ENCODE results near the gene MAB21L3.
"Not testable (repeated sequence)": the region's sequence is repeated elsewhere in the genome, so short reads cannot be mapped to it uniquely, and the experiment has no call there.

Gene MAB21L3

DNA sequence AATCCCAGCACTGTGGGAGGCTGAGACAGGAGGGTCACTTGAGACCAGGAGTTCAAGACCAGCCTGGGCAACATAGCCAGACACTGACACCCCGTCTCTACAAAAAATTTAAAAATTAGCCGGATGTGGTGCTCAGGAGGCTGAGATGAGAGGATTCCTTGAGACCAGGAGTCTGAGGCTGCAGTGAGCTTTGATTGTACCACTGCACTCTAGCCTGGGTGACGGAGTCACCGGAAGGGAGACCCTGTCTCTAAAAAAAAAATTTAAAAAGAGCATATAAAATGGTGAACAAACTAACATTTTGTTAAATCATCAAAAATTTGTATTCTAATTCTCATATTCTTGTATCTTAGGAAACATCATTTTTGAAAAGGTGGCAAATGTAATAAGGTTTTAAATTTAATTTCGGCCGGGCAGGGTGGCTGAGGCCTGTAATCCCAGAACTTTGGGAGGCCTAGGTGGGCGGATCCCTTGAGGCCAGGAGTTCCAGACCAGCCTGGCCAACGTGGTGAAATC, 27.1 kb downstream of the MAB21L3 start:
- DNase-seq (ENCODE audit: low spot score) = no peak

DNA sequence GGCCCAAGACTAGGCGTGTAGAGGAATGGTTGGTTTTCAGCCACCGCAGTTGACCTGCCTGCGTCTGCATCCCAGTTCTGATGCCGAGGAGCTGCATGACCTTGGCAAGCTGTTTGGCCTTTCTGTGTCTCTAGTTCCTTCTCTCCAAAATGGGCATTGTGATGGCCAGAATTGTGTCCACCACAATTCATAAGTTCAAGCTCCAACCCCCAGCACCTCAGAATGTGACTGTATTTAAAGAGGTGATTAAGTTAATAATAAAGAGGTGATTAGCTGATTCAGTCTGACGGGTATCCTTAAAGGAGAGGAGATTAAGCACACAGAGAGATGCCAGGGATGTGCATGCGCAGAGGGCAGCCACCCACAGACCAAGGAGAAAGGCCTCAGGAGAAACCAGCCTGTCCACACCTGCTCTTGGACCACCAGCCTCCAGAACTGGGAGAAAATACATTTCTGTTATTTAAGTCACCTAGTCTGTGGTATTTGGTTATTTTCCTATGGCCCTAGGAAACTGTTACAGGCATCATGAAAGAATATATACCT, 28.5 kb downstream of the MAB21L3 start:
- DNase-seq (ENCODE audit: low spot score) = no peak

DNA sequence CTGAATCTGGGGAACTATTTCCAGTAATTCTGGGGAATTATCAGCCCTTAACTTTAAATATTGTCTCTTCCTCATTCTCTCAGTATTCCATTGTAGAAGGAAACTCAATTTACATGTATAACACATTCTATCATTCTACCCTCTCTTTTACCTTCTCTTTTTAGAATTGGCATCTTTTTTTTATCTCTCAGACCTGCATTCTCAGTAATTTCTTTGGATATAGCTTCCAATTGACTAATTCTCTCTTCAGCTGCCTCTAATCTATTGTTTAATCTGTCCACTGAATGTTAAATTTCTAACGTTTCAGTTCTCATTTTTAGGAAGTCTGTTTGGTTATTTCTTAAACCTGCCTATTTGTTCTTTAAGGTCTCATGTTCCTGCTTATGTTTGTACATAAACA, 33.0 kb downstream of the MAB21L3 start:
- no peak for DNase-seq (ENCODE audit: low spot score)

DNA sequence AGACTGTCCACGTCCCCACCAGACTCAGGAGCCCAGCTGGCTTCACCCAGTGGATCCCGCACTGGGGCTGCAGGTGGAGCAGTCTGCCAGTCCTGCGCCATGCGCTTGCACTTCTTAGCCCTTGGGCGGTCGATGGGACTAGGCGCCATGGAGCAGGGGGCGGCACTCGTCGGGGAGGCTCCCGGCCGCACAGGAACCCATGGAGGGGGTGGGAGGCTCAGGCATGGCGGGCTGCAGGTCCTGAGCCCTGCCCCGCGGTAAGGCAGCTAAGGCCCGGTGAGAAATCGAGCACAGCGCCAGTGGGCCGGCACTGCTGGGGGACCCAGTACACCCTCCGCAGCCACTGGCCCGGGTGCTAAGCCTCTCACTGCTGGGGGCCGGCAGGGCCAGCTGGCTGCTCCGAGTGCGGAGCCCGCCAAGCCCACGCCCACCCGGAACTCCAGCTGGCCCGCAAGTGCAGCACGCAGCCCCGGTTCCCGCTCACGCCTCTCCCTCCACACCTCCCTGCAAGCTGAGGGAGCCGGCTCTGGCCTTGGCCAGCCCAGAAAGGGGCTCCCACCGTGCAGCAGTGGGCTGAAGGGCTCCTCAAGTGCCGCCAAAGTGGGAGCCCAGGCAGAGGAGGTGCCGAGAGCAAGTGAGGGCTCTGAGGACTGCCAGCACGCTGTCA, 35.4 kb downstream of the MAB21L3 start:
- not testable (repeated sequence) for DNase-seq (ENCODE audit: low spot score)

DNA sequence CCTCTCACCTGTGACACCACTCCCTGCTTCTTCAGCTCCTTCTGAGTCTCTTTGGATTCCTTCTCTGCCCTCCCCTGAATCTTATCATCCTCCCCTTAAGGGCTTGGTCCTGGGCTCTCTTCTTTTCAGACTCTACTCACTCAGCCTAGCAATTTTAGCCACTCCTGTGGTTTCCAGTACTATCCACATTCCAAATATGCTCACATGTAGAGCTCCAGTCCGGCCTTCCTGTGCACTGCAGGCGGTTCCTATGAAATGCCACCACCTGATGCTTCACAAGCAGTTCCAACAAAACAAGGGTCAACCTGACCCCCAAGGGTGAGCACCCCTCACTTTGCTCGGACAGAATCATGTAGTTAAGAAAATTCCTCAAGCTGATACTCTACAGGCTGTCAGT, 35.9 kb downstream of the MAB21L3 start:
- no peak for DNase-seq (ENCODE audit: low spot score)

DNA sequence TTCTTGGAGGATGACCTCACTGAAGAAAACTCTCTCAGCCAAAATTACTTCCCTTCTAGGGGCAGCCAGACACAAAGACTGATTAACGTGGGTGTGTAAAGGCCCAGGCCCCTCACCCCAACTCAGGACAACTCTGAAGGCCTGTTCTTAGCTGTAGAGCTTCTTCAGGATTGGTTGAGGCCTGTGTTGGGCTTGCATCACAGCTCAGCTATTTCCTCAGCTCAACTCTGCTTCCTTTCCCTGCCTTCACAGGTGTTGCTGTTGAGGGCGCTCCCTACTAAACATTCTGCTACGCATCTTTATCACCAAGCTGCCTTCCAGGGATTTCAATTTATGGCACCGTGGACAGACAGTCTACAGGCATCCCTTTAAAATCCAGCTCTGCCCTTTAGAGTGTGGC, 36.8 kb downstream of the MAB21L3 start:
- DNase-seq (ENCODE audit: low spot score) = no peak

DNA sequence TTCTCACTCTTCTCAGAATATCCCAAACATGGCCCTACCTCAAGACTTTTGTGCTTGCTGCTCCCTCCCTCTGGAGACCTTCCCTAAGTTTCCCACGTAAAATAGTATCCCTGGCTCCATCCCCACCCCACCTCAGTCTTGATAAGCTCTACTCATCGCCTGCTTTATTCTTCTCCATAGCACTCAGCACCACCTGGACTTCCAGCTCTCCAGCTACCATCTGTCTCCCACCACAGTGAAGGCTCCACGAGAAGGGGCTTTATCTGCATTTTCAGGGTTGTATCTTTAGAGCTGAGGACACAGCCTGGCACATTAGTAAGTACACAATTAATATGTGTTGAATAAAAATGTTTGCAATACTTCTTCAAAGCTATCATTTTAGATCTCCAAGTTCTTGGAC, 37.8 kb downstream of the MAB21L3 start:
- no peak for DNase-seq (ENCODE audit: low spot score)

DNA sequence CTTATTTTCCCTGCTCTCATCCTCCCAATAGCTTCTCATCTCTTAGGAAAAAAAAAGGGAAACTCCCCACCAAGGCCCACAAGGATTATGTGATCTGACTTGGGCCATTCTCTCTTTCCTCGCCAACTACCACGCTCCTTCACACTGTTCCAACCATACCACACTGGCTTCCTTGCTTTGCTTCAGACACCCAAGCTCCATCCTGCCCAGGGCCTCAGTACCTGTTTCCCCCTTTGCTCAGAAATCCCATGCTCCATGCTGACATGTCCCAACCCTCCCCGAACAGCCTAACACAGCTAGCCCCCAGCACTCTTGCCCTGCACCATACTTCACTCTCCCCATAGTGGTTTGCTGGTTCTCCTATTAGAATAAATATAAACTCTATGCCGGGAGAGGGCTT, 39.2 kb downstream of the MAB21L3 start:
- no peak for DNase-seq (ENCODE audit: low spot score)

DNA sequence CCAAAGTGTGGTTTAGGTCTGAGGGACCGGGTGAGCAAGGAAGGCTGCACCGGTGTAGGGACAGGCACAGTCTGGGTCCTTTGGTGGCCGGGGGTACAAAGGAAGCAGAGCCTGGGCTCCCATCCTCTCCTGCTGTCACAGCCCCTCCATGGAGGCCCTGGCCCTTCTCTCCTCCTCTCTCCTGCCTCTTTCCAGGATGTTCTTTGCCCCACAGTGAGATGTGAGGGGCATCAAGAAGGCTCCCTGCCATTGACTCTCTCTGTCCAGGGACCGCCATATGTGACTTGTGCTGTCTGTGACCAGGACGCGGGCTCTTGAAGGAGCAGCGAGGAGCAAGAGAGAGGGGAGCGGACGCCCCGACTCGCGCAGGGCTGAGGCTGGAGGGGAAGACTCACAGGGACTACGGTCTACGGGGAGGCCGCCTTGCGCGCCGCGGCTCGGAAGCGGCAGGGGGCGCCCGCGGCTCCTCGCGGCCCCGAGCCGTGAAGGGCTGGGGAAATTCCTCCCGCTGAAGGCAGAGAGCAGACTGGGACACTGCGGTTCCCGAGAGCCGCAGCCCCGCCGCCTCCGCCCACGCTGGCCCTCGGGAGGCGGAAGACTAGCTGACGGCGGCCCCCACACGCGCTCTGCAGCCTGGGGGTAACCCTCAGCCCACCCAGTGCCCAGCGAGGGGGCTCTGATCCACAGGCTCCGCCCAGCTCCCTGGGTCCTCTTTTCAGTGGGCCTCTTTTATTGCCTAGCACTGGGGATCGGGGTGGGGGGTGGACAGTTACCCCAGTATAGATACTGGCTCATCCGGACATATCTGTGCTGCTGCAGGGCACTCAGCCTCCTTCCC, 40.8 kb downstream of the MAB21L3 start:
- peak; percentile 53 for DNase-seq (ENCODE audit: low spot score)

DNA sequence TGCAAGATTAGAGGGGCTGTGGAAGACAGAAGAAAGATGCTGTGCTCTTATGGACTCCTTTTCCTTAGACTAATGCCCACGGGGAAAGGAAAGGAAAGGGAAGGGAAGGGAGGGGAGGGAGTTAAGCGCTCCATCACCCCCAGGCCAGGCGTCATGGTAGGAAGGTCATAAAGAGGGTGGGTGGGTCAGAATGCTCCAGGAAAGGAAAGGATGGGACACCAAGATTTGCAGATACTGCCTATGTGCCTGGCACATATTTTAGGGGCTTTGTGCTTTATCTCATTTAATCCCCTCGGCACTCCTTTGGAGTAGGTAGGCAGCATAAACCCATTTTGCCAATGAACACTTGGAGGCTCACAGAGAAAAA, 41.4 kb downstream of the MAB21L3 start:
- DNase-seq (ENCODE audit: low spot score) = no peak

DNA sequence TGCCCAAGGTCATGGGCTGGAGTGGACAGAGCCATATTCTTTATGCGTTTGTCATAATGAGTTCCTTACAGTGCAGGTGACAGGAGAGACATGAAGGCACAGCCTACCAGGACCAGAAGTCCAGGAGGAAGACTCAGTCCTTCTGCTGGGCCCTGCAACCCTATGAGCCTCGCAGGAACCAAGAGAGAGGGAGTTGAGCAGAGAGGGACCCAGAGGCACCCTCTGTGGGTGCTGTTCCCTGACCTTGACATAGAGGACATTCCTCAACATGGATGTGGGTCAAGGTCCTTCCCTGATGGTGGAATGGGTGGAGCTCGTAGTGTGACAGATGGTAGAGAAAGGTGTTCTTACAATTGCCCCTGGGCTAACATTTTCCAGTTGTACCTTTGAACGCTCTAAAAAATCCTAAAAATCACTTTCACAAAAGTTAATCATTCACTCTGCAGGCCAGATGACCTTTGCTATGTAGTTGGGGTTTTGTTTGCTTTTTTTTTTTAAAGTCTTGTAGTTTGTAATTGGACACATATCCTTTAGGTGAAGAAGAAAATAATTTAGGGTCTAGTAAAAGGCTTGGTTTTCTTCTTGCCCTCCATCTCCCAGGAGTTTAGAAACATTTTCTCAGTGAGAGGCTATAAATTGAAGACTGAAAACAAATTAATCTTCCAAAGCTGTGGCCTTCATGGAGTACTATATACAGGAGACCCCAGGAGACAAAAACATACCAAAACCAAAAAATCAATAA, 41.9 kb downstream of the MAB21L3 start:
- no peak for DNase-seq (ENCODE audit: low spot score)

DNA sequence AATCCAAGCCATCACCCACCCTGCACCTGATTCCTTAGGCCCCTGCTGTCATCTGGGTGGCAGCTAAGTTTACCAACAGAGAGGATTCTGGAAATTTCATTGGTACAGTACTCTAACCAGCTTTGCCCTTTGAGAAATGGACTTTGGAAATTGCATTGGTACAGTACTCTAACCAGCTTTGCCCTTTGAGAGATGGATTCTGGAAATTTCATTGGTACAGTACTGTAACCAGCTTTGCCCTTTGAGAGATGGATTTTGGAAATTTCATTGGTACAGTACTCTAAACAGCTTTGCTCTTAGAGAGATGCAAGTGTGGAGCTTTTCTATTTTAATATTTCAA, 42.5 kb downstream of the MAB21L3 start:
- DNase-seq (ENCODE audit: low spot score) = no peak

DNA sequence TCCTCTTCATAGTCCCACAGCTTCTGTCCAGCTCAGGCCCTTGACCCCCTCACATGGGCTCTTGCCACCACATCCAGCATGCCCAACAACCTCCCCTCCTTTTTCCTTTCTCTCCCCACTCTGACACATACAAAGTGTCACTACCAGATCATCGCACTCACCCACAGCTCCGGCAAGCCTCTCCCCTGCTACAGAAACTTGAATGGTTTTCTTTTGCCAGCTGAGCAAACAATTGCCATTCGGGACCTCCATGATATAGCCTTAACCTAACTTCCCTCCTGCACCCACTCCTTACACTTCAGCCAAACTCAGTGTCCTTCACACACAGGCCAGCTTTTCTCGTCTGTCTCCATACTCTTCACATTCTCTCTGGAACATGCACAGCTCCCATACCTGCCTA, 43.3 kb downstream of the MAB21L3 start:
- no peak for DNase-seq (ENCODE audit: low spot score)

DNA sequence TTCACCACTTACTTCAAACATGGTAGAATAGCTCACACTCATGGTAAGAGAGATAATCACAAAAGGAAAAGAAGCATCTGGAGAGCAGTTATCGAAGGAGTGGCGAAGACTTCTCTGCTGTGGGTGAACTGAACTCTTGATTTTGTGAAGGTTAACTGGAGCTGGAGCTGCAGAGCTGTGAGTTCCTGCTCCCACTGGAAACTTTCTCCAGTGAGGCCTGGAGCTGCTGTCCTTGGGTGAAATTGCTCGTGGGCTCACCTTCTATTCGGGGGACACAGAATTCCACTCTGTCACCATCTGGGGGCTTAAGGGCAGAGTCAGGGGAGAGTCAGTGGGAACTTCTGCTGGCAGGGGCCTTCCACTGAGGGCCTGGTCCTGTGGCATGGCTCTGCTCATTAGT, 45.9 kb downstream of the MAB21L3 start:
- no peak for DNase-seq (ENCODE audit: low spot score)

DNA sequence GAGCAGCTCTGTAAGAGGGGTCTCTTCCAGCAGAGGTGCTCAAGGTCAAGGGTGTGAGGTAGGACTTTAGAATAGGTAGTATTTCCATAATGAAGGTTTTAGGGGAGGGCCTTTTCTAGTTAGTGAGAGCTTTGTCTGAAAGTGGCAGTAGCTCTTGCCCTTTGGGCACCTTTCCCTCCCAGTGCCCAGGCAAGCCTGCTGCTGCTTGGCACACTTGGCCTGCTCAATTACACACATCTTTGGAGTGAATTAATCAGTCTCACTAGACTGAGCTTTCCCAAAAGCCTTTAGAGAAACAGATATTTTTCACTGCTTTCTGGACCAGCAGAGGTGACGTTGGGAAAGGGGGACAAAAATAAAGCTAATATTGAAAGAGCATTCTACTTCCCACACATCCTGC, 48.0 kb downstream of the MAB21L3 start:
- DNase-seq (ENCODE audit: low spot score) = no peak

DNA sequence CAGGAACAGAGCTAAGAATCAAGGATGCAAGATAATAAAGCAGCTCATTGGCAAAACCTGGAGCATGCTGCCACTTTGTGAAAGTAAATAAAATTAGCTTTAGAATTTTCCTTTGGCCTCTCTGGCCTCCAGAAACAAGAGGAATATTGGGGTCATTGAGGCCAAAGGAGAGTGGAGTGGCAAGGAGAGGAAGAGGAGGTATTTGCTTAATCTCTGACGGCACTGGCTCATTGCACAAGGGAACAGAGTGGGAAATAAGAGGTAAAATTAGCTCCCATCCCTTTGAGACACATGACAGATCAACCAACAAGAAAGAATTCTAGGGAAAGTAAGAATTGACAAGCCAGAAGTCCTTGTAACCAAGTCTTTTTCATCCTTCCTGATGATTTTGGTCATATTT, 48.4 kb downstream of the MAB21L3 start:
- no peak for DNase-seq (ENCODE audit: low spot score)

DNA sequence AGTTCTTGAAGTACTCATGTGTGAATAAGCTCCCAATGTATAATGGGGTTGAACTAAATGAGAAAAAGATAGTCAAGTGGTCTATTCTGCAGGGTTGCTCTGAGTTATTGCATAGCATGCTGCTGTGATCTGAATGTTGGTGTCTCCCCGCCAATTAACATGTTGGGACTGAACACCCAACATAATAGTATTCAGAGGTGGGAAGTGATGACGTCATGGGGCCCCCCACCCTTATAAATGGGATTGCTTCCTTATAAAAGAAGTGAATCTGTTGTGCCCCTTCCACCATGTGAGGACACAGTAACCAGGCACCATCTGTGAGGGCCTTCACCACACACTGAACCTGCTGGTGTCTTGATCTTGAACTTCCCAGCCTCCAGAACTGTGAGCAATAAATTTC, 50.2 kb downstream of the MAB21L3 start:
- DNase-seq (ENCODE audit: low spot score) = no peak

DNA sequence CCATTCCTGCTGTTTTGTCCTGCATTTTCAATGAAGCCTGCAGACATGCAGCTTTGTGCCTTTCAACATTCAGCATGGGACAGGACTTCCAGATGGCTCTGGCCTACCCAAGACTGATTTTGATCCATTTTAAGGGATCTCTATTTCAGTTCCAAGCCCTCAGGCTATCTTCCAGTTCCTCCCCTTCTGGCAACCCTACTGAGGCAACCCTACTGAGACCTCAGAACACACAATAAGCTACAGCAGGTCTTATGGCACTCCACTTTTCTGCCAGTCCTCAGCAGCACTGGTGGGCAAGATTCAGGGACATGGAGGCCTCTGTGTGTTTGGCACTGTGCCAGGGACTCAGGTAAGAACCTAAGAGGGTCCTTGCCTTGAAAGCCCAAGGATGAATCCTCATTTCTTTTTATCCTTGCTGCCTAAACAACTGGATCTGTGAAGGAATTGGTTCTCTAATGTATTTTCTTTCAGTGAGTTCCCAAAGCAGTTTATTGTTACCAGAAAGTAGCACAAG, 50.7 kb downstream of the MAB21L3 start:
- DNase-seq (ENCODE audit: low spot score) = no peak

DNA sequence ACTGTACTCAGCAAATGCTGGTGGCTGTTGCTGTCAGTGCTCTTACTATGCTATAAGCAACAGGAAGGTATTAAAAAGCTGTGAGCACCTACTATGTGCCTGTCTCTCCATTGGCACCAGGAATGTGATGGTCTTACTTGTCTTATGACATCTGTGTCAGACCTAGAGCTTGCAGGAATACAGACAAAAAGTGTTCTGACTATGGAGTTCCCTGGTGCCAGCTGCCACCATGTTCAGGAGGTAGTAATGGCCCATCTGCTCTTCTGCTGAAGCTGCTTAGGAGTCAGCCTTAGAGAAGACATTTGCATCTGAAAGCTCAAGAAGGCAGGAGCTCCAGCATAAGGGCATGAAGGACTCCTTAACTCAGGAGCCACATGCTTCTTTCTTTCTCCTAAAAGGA, 52.3 kb downstream of the MAB21L3 start:
- DNase-seq (ENCODE audit: low spot score) = no peak

DNA sequence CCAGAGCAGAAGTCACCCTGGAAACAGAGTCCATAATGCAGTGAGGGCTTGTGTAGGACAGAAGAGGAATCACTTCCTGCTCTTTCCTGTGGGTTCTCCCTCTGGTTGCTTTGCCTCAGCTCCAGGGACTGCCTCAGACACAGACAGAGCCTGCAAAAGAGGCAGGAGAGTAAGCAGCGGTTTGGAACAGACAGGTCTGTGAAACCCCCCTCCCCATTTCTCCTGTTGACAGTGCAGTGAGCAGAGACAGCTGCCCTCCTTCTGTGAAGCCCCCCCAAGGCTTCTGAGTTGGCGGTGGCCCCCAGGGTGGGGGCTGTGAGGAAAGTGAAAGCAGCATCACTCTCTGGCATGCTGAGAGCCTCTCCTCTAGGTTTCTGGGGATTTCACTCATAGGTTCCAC, 53.0 kb downstream of the MAB21L3 start:
- DNase-seq (ENCODE audit: low spot score) = no peak

DNA sequence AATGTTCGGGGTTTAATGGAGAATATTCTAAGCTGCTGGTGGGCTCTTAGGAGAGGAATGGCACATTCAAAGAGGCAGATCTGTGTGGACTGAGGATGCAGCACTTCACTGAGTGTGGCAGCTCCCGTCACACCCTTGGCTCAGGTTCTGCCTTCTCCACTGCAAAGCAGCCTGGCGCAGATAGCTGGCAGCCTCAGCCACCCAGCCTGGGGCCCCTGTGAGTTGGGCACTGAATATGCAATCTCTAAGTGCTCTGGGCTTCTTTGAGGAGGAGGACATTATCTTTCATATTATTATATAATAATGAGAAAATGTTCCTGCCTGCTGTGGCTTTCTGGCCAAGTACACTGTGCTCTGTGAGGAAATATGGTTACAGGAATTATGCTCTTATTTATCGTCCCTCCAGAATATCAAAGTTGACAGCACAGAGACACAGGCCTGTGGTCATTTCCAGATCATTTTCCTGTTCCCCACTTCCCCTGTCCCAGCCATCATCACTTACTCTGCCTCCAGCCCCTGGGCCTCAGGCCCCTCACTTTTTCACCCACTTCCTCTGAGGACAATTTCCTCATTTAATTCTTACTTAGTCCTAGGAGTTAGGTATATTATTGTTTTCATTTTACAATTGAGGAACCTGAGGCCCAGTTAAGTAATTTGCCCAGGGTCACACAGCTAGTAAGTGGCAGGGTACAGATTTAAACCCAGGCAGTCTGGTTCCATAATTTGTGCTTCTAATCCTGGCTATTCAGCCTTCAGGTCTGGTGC, 53.6 kb downstream of the MAB21L3 start:
- no peak for DNase-seq (ENCODE audit: low spot score)

DNA sequence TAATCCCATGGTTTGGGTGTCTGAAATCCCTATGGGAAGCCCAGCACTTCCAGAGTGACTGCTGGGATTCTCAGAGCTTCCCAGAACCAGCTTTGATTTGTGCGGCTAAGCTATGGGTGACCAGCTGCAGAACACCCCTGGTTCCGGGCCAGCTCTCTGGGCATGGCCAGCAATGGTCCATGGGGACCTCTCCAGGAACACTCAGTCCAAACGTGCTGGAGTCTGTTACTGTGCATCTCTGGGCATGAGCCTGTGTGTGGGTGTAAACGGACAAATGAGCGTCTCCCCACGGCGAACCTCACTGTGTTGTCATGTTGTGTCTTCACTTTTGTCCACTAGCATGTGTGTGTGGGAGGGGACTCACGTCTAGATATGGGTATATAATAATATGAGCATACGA, 54.4 kb downstream of the MAB21L3 start:
- no peak for DNase-seq (ENCODE audit: low spot score)
